Measurements from ENCODE around the gene IFT27. TPM values are rescaled to one million over a fixed set of nuclear protein-coding genes. Genes with fewer than 3 reads are reported as not detected.

IFT27 gene
- polyA plus RNA-seq = 10 to 100 TPM; 11.1 to 15.9 (median 15.6) TPM

- WGBS, 3 donors = 0 to 1% (median 0%) methylated on average over 43 of the region's 43 CpGs
- H3K27ac ChIP-seq (ENCODE audit: low read depth, low read length) = no peak within 1 kb of the TSS
These were observed at the start of gene IFT27 for GRCh38 chr22:36775964-36776669. Gene IFT27 (minus strand): TSS chr22:36776119. CDS start chr22:36775707, 412 bp downstream.

- no peak overlapping the region for H3K27ac ChIP-seq (ENCODE audit: low read depth, low read length)
- 81 to 96% (median 88%) methylated on average over 2 of the region's 2 CpGs for WGBS, 3 donors
These were observed 48.7 kb upstream of the IFT27 start for GRCh38 chr22:36824655-36825054.

- no peak overlapping the region for H3K27ac ChIP-seq (ENCODE audit: low read depth, low read length)
- WGBS, 3 donors = 42 to 50% (median 45%) methylated on average over 17 of the region's 17 CpGs
These were observed 47.4 kb upstream of the IFT27 start for GRCh38 chr22:36823186-36823839.

- 69 to 75% (median 74%) methylated on average over 6 of the region's 6 CpGs for WGBS, 3 donors
- no peak overlapping the region for H3K27ac ChIP-seq (ENCODE audit: low read depth, low read length)
These were observed 46.7 kb upstream of the IFT27 start for GRCh38 chr22:36822581-36822980.

- 25 to 42% (median 36%) methylated on average over 9 of the region's 9 CpGs for WGBS, 3 donors
- no peak overlapping the region for H3K27ac ChIP-seq (ENCODE audit: low read depth, low read length)
These were observed 43.2 kb upstream of the IFT27 start for GRCh38 chr22:36819112-36819511.

- WGBS, 3 donors = 71 to 81% (median 81%) methylated on average over 6 of the region's 6 CpGs
- H3K27ac ChIP-seq (ENCODE audit: low read depth, low read length) = no peak overlapping the region
These were observed 42.2 kb upstream of the IFT27 start for GRCh38 chr22:36818010-36818642.

GRCh38 chr22:36817525-36817848, 41.6 kb upstream of the IFT27 start:
- 34 to 44% (median 42%) methylated on average over 5 of the region's 5 CpGs for WGBS, 3 donors
- no peak overlapping the region for H3K27ac ChIP-seq (ENCODE audit: low read depth, low read length)

GRCh38 chr22:36816636-36817524, 41.0 kb upstream of the IFT27 start, which contains the start of gene PVALB:
Gene PVALB (minus strand): TSS chr22:36817035. CDS start chr22:36817005, 30 bp downstream.
- 1 to 2% (median 1%) methylated on average over 67 to 75 of the region's 75 CpGs for WGBS, 3 donors
- H3K27ac ChIP-seq (ENCODE audit: low read depth, low read length) = no peak within 1 kb of the TSS

GRCh38 chr22:36816339-36816635, 40.4 kb upstream of the IFT27 start:
- WGBS, 3 donors = 4 to 11% (median 9%) methylated on average over 12 of the region's 12 CpGs
- H3K27ac ChIP-seq (ENCODE audit: low read depth, low read length) = no peak overlapping the region

GRCh38 chr22:36815558-36816338, 39.8 kb upstream of the IFT27 start:
- no peak overlapping the region for H3K27ac ChIP-seq (ENCODE audit: low read depth, low read length)
- WGBS, 3 donors = 20 to 34% (median 32%) methylated on average over 8 of the region's 8 CpGs

GRCh38 chr22:36814801-36815200, 38.9 kb upstream of the IFT27 start:
- WGBS, 3 donors = 66 to 72% (median 68%) methylated on average over 10 of the region's 10 CpGs
- H3K27ac ChIP-seq (ENCODE audit: low read depth, low read length) = no peak overlapping the region

- no peak overlapping the region for H3K27ac ChIP-seq (ENCODE audit: low read depth, low read length)
- 72 to 91% (median 78%) methylated on average over 2 to 3 of the region's 3 CpGs for WGBS, 3 donors
These were observed 35.3 kb upstream of the IFT27 start for GRCh38 chr22:36811094-36811800.

GRCh38 chr22:36809351-36809750, 33.4 kb upstream of the IFT27 start:
- H3K27ac ChIP-seq (ENCODE audit: low read depth, low read length) = no peak overlapping the region
- WGBS, 3 donors = 87 to 94% (median 93%) methylated on average over 6 of the region's 6 CpGs

- WGBS, 3 donors = 37 to 78% (median 54%) methylated on average over 1 of the region's 1 CpG
- H3K27ac ChIP-seq (ENCODE audit: low read depth, low read length) = no peak overlapping the region
These were observed 32.9 kb upstream of the IFT27 start for GRCh38 chr22:36808721-36809344.

- 75 to 82% (median 81%) methylated on average over 7 of the region's 7 CpGs for WGBS, 3 donors
- H3K27ac ChIP-seq (ENCODE audit: low read depth, low read length) = no peak overlapping the region
These were observed 31.7 kb upstream of the IFT27 start for GRCh38 chr22:36807627-36808026.

- no peak overlapping the region for H3K27ac ChIP-seq (ENCODE audit: low read depth, low read length)
- WGBS, 3 donors = 35 to 40% (median 36%) methylated on average over 6 of the region's 6 CpGs
These were observed 30.9 kb upstream of the IFT27 start for GRCh38 chr22:36806835-36807234.

- WGBS, 3 donors = 67 to 77% (median 70%) methylated on average over 1 of the region's 1 CpG
- H3K27ac ChIP-seq (ENCODE audit: low read depth, low read length) = no peak overlapping the region
These were observed 27.4 kb upstream of the IFT27 start for GRCh38 chr22:36803358-36803757.

All from adipose tissue (tissue), 3 donors.